ENCODE results near the gene MYO3B. TPM values are rescaled to one million over a fixed set of nuclear protein-coding genes. Genes with fewer than 3 reads are reported as not detected.

The MYO3B gene
- total RNA-seq, 1 donor from 2014 or later, result 0.17 TPM

- intact Hi-C loops (cut with DNase I), result no loop called here
- Histone ChIP-seq H3K36me3 (no peaks in the 10 kb centered on the region), H3K4me1 (no peaks in the 10 kb centered on the region), H3K4me3 (no peak overlapping the region), H3K9me3 (no peaks in the 10 kb centered on the region), H3K27ac (no peak overlapping the region), H3K27me3 (no peaks in the 10 kb centered on the region)
- DNase-seq (no peak), ATAC-seq (no peak)
- TF ChIP-seq CTCF (IDR thresholded peaks at IDR 0.05), result no peak
These were observed 88.4 kb downstream of the MYO3B start for GRCh38 chr2:170266358-170266757.

- intact Hi-C loops (cut with DNase I), result no loop called here
- TF ChIP-seq CTCF (IDR thresholded peaks at IDR 0.05), result no peak
- no peaks in the 10 kb centered on the region for H3K36me3 ChIP-seq
- H3K27me3 ChIP-seq, result no peaks in the 10 kb centered on the region
- H3K4me3 ChIP-seq, result no peak overlapping the region
- DNase-seq, result no peak
- no peak for ATAC-seq
- H3K9me3 ChIP-seq, result no peaks in the 10 kb centered on the region
- no peaks in the 10 kb centered on the region for H3K4me1 ChIP-seq
- H3K27ac ChIP-seq, result no peak overlapping the region
These were observed 89.1 kb downstream of the MYO3B start for GRCh38 chr2:170267071-170267470.

- H3K9me3 ChIP-seq, result no peaks in the 10 kb centered on the region
- H3K4me1 ChIP-seq, result no peaks in the 10 kb centered on the region
- no peak for TF ChIP-seq CTCF (IDR thresholded peaks at IDR 0.05)
- intact Hi-C loops (cut with DNase I), result no loop called here
- DNase-seq (no peak), ATAC-seq (no peak)
- H3K36me3 ChIP-seq, result no peaks in the 10 kb centered on the region
- H3K27me3 ChIP-seq, result peaks cover 5% of the 10 kb centered on the region
- no peak overlapping the region for H3K4me3 ChIP-seq
- H3K27ac ChIP-seq, result no peak overlapping the region
These were observed 92.4 kb downstream of the MYO3B start for GRCh38 chr2:170270278-170270864.

GRCh38 chr2:170271340-170271739 lies 93.4 kb downstream of the MYO3B start:
- Histone ChIP-seq H3K4me3 (no peak overlapping the region), H3K36me3 (no peaks in the 10 kb centered on the region), H3K27me3 (peaks cover 5% of the 10 kb centered on the region), H3K27ac (no peak overlapping the region), H3K9me3 (no peaks in the 10 kb centered on the region), H3K4me1 (no peaks in the 10 kb centered on the region)
- no peak for ATAC-seq
- intact Hi-C loops (cut with DNase I), result no loop called here
- DNase-seq, result no peak
- no peak for TF ChIP-seq CTCF (IDR thresholded peaks at IDR 0.05)

DNA sequence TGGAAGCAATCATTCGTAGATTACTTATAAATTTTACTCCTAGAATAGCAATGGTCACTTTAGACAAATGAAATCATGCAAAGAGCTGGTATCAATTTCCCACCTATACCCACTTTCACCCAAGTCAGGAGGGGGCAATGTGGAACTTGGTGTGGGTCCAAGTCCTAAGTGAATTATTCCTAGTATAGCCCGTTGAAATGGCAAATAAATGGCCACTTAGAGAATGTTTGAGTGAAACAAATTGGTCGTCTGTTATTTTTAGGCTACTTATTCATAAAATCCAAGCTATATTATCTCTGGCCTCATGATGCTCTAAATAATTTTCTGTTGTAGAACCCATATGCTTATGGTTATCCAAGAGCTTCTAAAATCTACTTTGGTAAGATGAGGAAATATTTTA lies 98.1 kb downstream of the MYO3B start:
- DNase-seq (no peak), ATAC-seq (no peak)
- no peaks in the 10 kb centered on the region for H3K36me3 ChIP-seq
- peaks cover 5% of the 10 kb centered on the region for H3K27me3 ChIP-seq
- no peak overlapping the region for H3K4me3 ChIP-seq
- no peak overlapping the region for H3K27ac ChIP-seq
- H3K4me1 ChIP-seq, result no peaks in the 10 kb centered on the region
- intact Hi-C loops (cut with DNase I), result no loop called here
- H3K9me3 ChIP-seq, result no peaks in the 10 kb centered on the region
- TF ChIP-seq CTCF (IDR thresholded peaks at IDR 0.05), result no peak

Data from upper lobe of right lung (tissue), 1 donor.